Stimulated activated CD4-positive, alpha-beta T cell treated with anti-CD3 and anti-CD28 coated beads, Interleukin-1b, Interleukin-23, amount 100 ng/mL, for 24 hours (primary cell): ENCODE measurements around the gene EPHA5.

Experiments
- DNase-seq, 4 experiments: peaks; one replicate each; pipeline ENCODE4 v3.0.0-alpha.2; 2020; ENCODE audit warnings: low read depth in 4 of 4, low spot score in 1 of 4

EPHA5 gene

GRCh38 chr4:65508168-65508567 lies 162.1 kb downstream of the EPHA5 start:
- DNase-seq = no peak

- DNase-seq = no peak
Measured at GRCh38 chr4:65502131-65502701, 168.1 kb downstream of the EPHA5 start.

- DNase-seq = no peak
Measured at GRCh38 chr4:65498606-65499005, 171.7 kb downstream of the EPHA5 start.

GRCh38 chr4:65495439-65495838 lies 174.8 kb downstream of the EPHA5 start:
- no peak for DNase-seq

- DNase-seq = no peak
Measured at GRCh38 chr4:65482410-65482809, 187.9 kb downstream of the EPHA5 start.

- DNase-seq = no peak
Measured at GRCh38 chr4:65472531-65472930, 197.8 kb downstream of the EPHA5 start.

GRCh38 chr4:65467068-65467680 lies 203.1 kb downstream of the EPHA5 start:
- DNase-seq = no peak

- DNase-seq = no peak
Measured at GRCh38 chr4:65461781-65462180, 208.5 kb downstream of the EPHA5 start.

GRCh38 chr4:65457011-65457410 lies 213.3 kb downstream of the EPHA5 start:
- DNase-seq = no peak

GRCh38 chr4:65456579-65456978 lies 213.7 kb downstream of the EPHA5 start:
- DNase-seq = no peak

GRCh38 chr4:65453398-65453797 lies 216.9 kb downstream of the EPHA5 start:
- DNase-seq = no peak

GRCh38 chr4:65450899-65451298 lies 219.4 kb downstream of the EPHA5 start:
- no peak for DNase-seq

GRCh38 chr4:65437102-65437501 lies 233.2 kb downstream of the EPHA5 start:
- DNase-seq = no peak

GRCh38 chr4:65422109-65422508 lies 248.2 kb downstream of the EPHA5 start:
- DNase-seq = no peak

- no peak for DNase-seq
Measured at GRCh38 chr4:65420036-65420435, 250.3 kb downstream of the EPHA5 start.

- no peak for DNase-seq
Measured at GRCh38 chr4:65416891-65417290, 253.4 kb downstream of the EPHA5 start.

- no peak for DNase-seq
Measured at GRCh38 chr4:65407483-65407882, 262.8 kb downstream of the EPHA5 start.

GRCh38 chr4:65401083-65401482 lies 269.2 kb downstream of the EPHA5 start:
- DNase-seq = no peak

- DNase-seq = no peak
Measured at GRCh38 chr4:65399084-65399483, 271.2 kb downstream of the EPHA5 start.

GRCh38 chr4:65393078-65393477 lies 277.2 kb downstream of the EPHA5 start:
- DNase-seq = no peak

- DNase-seq = no peak
Measured at GRCh38 chr4:65392488-65392887, 277.8 kb downstream of the EPHA5 start.

GRCh38 chr4:65391814-65392213 lies 278.5 kb downstream of the EPHA5 start:
- no peak for DNase-seq

- no peak for DNase-seq
Measured at GRCh38 chr4:65391382-65391781, 278.9 kb downstream of the EPHA5 start.
